Measurements from ENCODE around the gene CFAP69.

CFAP69 gene

GRCh38 chr7:90311175-90311574, 66.2 kb downstream of the CFAP69 start:
- no peak overlapping the region for H3K4me3 ChIP-seq (ENCODE audit: low read depth, low read length)
- DNase-seq (ENCODE audit: low read depth): no peak
- TF ChIP-seq CTCF (conservative IDR thresholded peaks at IDR 0.05; ENCODE audit: low read depth, low read length): no peak

GRCh38 chr7:90312745-90313144, 67.8 kb downstream of the CFAP69 start:
- no peak overlapping the region for H3K4me3 ChIP-seq (ENCODE audit: low read depth, low read length)
- DNase-seq (ENCODE audit: low read depth): peak; percentile 56
- peak; percentile 53 for TF ChIP-seq CTCF (conservative IDR thresholded peaks at IDR 0.05; ENCODE audit: low read depth, low read length)

GRCh38 chr7:90313907-90314306, 68.9 kb downstream of the CFAP69 start:
- TF ChIP-seq CTCF (conservative IDR thresholded peaks at IDR 0.05; ENCODE audit: low read depth, low read length): no peak
- H3K4me3 ChIP-seq (ENCODE audit: low read depth, low read length): no peak overlapping the region
- DNase-seq (ENCODE audit: low read depth): no peak

- no peak for DNase-seq (ENCODE audit: low read depth)
- TF ChIP-seq CTCF (conservative IDR thresholded peaks at IDR 0.05; ENCODE audit: low read depth, low read length): no peak
- no peak overlapping the region for H3K4me3 ChIP-seq (ENCODE audit: low read depth, low read length)
These were observed 75.0 kb downstream of the CFAP69 start for GRCh38 chr7:90320014-90320413.

- TF ChIP-seq CTCF (conservative IDR thresholded peaks at IDR 0.05; ENCODE audit: low read depth, low read length): no peak
- H3K4me3 ChIP-seq (ENCODE audit: low read depth, low read length): no peak overlapping the region
- DNase-seq (ENCODE audit: low read depth): no peak
These were observed 75.4 kb downstream of the CFAP69 start for GRCh38 chr7:90320418-90320800.

GRCh38 chr7:90320801-90321494, 76.0 kb downstream of the CFAP69 start, which contains the start of gene FAM237B:
Gene FAM237B, minus strand, starts transcription at chr7:90321304. Its CDS starts 1,556 bp downstream, at chr7:90319748.
- peak; percentile 27 for DNase-seq (ENCODE audit: low read depth)
- H3K4me3 ChIP-seq (ENCODE audit: low read depth, low read length): peak within 1 kb of the TSS; percentile 35
- TF ChIP-seq CTCF (conservative IDR thresholded peaks at IDR 0.05; ENCODE audit: low read depth, low read length): no peak

GRCh38 chr7:90322837-90323236, 77.9 kb downstream of the CFAP69 start:
- H3K4me3 ChIP-seq (ENCODE audit: low read depth, low read length): no peak overlapping the region
- no peak for TF ChIP-seq CTCF (conservative IDR thresholded peaks at IDR 0.05; ENCODE audit: low read depth, low read length)
- no peak for DNase-seq (ENCODE audit: low read depth)

Data from choroid plexus epithelial cell (primary cell).